Panc1 (cell line): ENCODE results near the gene IGLON5. TPM values are rescaled to one million over a fixed set of nuclear protein-coding genes. Genes with fewer than 3 reads are reported as not detected.

Experiments used
- ATAC-seq: fragments of 200-7000 bp; cut with Tn5 transposase; 2 replicates; pipeline ENCODE4 v1.9.1; 2020; ENCODE audit warnings: mild to moderate bottlenecking, moderate library complexity
- BruUV-seq: library from RNA; stranded (reverse); fragments of 400-500 nt; replicated peaks from 2 replicates; lab custom pipeline; 2021; lab: Mats Ljungman, UMichigan
- CTCF ChIA-PET: fragments of 300-600 bp; sonication (Branson Sonifier 250); formaldehyde crosslinking; loops from one replicate; lab custom pipeline; 2022; ENCODE audit warnings: antibody characterized with exemption; lab: Charles Lee
- POLR2A ChIA-PET: fragments of 300-600 bp; sonication (Branson Sonifier 250); formaldehyde crosslinking; loops from one replicate; lab custom pipeline; 2022; ENCODE audit warnings: antibody characterized with exemption; lab: Charles Lee
- DNase-seq: peaks from one replicate; pipeline ENCODE4 v3.0.0-alpha.2; 2010; ENCODE audit warnings: low read depth, low spot score
- H3K27ac ChIP-seq: 2 replicates; pipeline ENCODE4 v1.5.1; 2011; ENCODE audit warnings: mild to moderate bottlenecking, low read length, inconsistent platforms
- H3K27me3 ChIP-seq: fragments of 200-500 bp; sonication (Bioruptor generic); 2 replicates; pipeline ENCODE4 v1.6.0; 2014; ENCODE audit warnings: low read length, inconsistent platforms; ENCODE audit not compliant: control insufficient read depth, insufficient read depth
- H3K36me3 ChIP-seq: fragments of 200-500 bp; sonication (Bioruptor generic); 2 replicates; pipeline ENCODE4 v1.5.1; 2014; ENCODE audit warnings: inconsistent platforms, mild to moderate bottlenecking, low read length, moderate library complexity; ENCODE audit not compliant: control insufficient read depth, insufficient read depth
- H3K4me1 ChIP-seq: 2 replicates; pipeline ENCODE4 v1.5.1; 2011; ENCODE audit warnings: inconsistent platforms, mild to moderate bottlenecking, low read length, moderate library complexity; ENCODE audit not compliant: control insufficient read depth, insufficient read depth
- H3K4me3 ChIP-seq, 2 experiments: 2 replicates each; pipeline ENCODE4 v1.5.1; 2011 to 2012; ENCODE audit warnings: low read depth in 2 of 2, low read length in 2 of 2, mild to moderate bottlenecking in 2 of 2, inconsistent platforms in 1 of 2, moderate library complexity in 1 of 2
- H3K9me3 ChIP-seq: fragments of 200-500 bp; sonication (Bioruptor generic); 2 replicates; pipeline ENCODE4 v1.5.1; 2014; ENCODE audit warnings: low read depth, mild to moderate bottlenecking, inconsistent platforms, low read length, moderate library complexity; ENCODE audit not compliant: control insufficient read depth, insufficient read depth
- POLR2AphosphoS5 ChIP-seq: IDR thresholded peaks from 2 replicates; pipeline ENCODE4 v1.6.1; 2012; ENCODE audit warnings: mild to moderate bottlenecking, low read depth, low read length, moderate library complexity
- SIN3A ChIP-seq: IDR thresholded peaks from 2 replicates; pipeline ENCODE4 v1.6.1; 2012; ENCODE audit warnings: low read depth, mild to moderate bottlenecking, low read length, moderate library complexity, borderline replicate concordance; ENCODE audit not compliant: insufficient read depth
- TCF7L2 ChIP-seq: IDR thresholded peaks from 2 replicates; pipeline ENCODE4 v1.6.1; 2011; ENCODE audit warnings: mild to moderate bottlenecking, low read depth, low read length, inconsistent platforms
- in situ Hi-C: cut with HindIII; loops from 2 replicates; pipeline ENCODE4 v1.10.0; 2016; ENCODE audit warnings: low sequenced_read_pairs, low pct_unique_long_range_greater_than_20kb
- intact Hi-C: fragments of 100-400 bp; cut with micrococcal nuclease; formaldehyde crosslinking; loops from one replicate; pipeline ENCODE4 v1.10.0; 2022; ENCODE audit not compliant: unreplicated experiment
- total RNA-seq: library from RNA; stranded (reverse); gene quantifications from one replicate; pipeline ENCODE4 v1.2.1, GENCODE V29; 2021; ENCODE audit not compliant: unreplicated experiment
- TF ChIP-seq, protein P1 (sequence below): fragments of 450-650 bp; IDR thresholded peaks from 2 replicates; pipeline ENCODE4 v1.5.1; 2017; ENCODE audit warnings: mild to moderate bottlenecking
- TF ChIP-seq, protein P2 (sequence below), 2 experiments: IDR thresholded peaks; 2 replicates each; pipeline ENCODE4 v1.6.1; 2011 to 2012; ENCODE audit warnings: low read depth in 2 of 2, control low read depth in 1 of 2, low read length in 1 of 2, mild to moderate bottlenecking in 1 of 2, moderate library complexity in 1 of 2; ENCODE audit not compliant: insufficient read depth in 1 of 2

The IGLON5 gene
- total RNA-seq, 1 experiment from 2014 or later, result 0.13 TPM

DNA sequence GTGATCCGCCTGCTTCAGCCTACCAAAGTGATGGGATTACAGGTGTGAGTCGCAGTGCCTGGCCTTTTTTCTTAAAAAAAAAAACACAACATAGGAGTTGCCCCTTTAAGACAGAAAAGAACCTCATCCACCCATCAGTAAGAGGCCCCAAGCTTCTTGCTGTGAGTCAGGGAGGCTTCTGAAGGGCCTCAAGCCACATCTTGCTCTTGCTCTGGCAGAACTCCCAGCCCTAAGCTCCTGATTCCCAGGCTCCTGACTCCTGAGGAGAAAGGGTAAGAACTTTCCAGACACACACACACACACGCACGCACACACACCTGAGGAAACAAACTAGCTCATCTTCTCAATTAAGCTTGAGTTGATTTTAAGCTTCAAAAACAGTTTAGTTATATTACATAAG is 47.9 kb downstream of the IGLON5 start:
- Histone ChIP-seq H3K4me3 (no peak overlapping the region), H3K27me3 (no peaks in the 10 kb centered on the region), H3K36me3 (no peaks in the 10 kb centered on the region), H3K9me3 (no peaks in the 10 kb centered on the region), H3K4me1 (peaks cover 4% of the 10 kb centered on the region), H3K27ac (no peak overlapping the region)
- no peak for ATAC-seq
- TF ChIP-seq, protein P1, sequence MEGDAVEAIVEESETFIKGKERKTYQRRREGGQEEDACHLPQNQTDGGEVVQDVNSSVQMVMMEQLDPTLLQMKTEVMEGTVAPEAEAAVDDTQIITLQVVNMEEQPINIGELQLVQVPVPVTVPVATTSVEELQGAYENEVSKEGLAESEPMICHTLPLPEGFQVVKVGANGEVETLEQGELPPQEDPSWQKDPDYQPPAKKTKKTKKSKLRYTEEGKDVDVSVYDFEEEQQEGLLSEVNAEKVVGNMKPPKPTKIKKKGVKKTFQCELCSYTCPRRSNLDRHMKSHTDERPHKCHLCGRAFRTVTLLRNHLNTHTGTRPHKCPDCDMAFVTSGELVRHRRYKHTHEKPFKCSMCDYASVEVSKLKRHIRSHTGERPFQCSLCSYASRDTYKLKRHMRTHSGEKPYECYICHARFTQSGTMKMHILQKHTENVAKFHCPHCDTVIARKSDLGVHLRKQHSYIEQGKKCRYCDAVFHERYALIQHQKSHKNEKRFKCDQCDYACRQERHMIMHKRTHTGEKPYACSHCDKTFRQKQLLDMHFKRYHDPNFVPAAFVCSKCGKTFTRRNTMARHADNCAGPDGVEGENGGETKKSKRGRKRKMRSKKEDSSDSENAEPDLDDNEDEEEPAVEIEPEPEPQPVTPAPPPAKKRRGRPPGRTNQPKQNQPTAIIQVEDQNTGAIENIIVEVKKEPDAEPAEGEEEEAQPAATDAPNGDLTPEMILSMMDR, result no peak
- no peak for TF ChIP-seq SIN3A
- TF ChIP-seq TCF7L2, result no peak
- TF ChIP-seq, protein P2, sequence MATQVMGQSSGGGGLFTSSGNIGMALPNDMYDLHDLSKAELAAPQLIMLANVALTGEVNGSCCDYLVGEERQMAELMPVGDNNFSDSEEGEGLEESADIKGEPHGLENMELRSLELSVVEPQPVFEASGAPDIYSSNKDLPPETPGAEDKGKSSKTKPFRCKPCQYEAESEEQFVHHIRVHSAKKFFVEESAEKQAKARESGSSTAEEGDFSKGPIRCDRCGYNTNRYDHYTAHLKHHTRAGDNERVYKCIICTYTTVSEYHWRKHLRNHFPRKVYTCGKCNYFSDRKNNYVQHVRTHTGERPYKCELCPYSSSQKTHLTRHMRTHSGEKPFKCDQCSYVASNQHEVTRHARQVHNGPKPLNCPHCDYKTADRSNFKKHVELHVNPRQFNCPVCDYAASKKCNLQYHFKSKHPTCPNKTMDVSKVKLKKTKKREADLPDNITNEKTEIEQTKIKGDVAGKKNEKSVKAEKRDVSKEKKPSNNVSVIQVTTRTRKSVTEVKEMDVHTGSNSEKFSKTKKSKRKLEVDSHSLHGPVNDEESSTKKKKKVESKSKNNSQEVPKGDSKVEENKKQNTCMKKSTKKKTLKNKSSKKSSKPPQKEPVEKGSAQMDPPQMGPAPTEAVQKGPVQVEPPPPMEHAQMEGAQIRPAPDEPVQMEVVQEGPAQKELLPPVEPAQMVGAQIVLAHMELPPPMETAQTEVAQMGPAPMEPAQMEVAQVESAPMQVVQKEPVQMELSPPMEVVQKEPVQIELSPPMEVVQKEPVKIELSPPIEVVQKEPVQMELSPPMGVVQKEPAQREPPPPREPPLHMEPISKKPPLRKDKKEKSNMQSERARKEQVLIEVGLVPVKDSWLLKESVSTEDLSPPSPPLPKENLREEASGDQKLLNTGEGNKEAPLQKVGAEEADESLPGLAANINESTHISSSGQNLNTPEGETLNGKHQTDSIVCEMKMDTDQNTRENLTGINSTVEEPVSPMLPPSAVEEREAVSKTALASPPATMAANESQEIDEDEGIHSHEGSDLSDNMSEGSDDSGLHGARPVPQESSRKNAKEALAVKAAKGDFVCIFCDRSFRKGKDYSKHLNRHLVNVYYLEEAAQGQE (IDR thresholded peaks at IDR 0.05; ENCODE audit: insufficient read depth in 1 of 2, low read depth in 2 of 2, low read length in 1 of 2), result no peak
- TF ChIP-seq POLR2AphosphoS5, result no peak
- BruUV-seq, result no TSS peak
- no peak for DNase-seq
- POLR2A ChIA-PET, result no interaction called here
- in situ Hi-C loops, result no loop called here
- CTCF ChIA-PET, result no interaction called here
- intact Hi-C loops, result no loop called here

DNA sequence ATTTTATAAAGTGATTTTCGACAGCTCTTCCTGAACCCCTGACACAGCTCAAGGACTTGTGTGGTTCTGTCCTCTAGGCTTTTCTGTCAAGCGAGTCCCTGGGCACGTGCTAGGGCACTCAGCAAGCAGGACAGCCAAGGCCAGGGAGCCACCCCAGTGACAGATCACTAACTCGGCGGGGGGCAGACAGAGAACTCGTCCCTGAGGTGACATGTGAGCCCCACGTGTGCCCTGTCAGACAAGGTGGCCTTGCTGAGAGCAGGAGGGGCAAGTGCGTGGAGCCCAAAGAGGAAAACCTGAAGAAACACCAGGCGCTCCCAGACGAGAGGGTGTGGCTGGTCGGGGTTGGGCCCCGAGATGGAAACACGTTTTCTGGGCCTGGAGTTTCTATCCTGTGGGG is 49.8 kb downstream of the IGLON5 start:
- no TSS peak for BruUV-seq
- no peak overlapping the region for H3K4me3 ChIP-seq
- ChIA-PET CTCF (no interaction called here), POLR2A (no interaction called here)
- H3K4me1 ChIP-seq, result peaks cover 9% of the 10 kb centered on the region
- intact Hi-C loops (no loop called here), in situ Hi-C loops (no loop called here)
- TF ChIP-seq TCF7L2, result no peak
- TF ChIP-seq, protein P1, result no peak
- TF ChIP-seq, protein P2 (IDR thresholded peaks at IDR 0.05; ENCODE audit: insufficient read depth in 1 of 2, low read depth in 2 of 2, low read length in 1 of 2), result no peak
- no peak for TF ChIP-seq SIN3A
- TF ChIP-seq POLR2AphosphoS5, result no peak
- H3K27me3 ChIP-seq, result no peaks in the 10 kb centered on the region
- DNase-seq (no peak), ATAC-seq (no peak)
- H3K27ac ChIP-seq, result no peak overlapping the region
- no peaks in the 10 kb centered on the region for H3K9me3 ChIP-seq
- peaks cover 5% of the 10 kb centered on the region; the same call in 1 of the 2 replicates for H3K36me3 ChIP-seq
